ENCODE data around the gene TFDP1.
A peak's percentile ranks its signal among the peaks of the same experiment; 100 is the strongest.

Gene TFDP1

DNA sequence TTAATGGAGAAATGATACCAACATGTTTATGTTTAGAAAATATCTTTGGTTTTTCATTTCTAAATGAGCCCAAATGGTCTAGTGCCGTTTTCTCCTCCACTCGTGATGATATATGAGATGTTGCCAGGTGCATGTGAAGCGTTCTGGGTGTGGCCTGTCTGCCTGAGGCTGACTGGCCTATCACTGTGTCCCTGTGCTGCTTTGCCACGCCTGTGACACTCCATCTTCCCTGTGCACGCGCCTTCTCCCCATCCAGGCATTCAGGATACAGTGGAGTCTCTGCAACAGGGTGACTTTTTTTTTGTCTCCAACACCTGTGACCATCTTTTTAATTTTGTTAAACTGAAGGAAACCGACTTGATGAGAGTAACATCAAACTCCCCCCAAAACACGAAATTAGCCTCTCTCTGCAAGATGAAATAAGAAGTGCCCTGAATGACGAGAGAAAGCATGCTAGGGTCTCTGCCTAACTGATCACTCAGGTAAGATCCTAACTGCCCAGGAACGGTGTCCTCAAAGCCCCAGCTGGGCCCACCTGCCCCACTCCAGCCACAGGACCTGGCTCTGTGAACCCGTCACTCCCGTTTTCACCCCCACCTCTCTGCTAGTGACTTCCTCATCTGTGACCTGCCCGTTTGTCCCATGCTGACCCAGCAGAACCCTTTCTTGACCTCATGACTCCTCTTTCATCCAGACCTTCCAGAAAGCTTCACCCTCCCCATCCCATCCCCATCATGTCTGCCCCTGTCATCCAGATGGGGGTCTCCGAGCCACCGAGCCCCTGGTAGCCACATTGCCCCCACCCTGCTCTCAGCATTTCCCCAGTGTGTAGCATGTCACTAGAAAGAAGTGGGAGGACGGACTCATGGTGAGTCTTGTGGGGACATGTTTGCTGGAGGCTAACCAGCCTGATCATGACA is 33.2 kb upstream of the TFDP1 start:
- DNase-seq = peak; percentile 27

DNA sequence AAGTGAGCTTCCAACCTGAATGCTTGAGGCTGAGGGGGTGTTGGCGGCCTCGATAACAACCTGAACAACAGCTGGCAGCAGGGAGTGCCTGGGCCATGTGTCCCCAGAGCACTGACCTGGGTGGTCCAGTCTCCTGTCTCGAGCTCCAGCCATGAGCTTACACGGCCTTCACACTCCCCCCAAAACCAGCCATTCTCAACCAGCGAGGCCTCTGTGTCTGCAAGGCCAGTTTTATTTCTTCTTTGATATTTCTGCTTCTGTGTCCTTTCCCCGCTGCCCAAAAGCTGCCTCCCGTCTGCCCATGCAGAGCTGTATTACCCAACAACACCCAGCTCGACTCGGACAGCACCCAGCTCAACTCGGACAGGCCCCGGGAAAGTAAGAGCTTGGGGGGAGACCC is 32.5 kb upstream of the TFDP1 start:
- peak; percentile 22 for DNase-seq

DNA sequence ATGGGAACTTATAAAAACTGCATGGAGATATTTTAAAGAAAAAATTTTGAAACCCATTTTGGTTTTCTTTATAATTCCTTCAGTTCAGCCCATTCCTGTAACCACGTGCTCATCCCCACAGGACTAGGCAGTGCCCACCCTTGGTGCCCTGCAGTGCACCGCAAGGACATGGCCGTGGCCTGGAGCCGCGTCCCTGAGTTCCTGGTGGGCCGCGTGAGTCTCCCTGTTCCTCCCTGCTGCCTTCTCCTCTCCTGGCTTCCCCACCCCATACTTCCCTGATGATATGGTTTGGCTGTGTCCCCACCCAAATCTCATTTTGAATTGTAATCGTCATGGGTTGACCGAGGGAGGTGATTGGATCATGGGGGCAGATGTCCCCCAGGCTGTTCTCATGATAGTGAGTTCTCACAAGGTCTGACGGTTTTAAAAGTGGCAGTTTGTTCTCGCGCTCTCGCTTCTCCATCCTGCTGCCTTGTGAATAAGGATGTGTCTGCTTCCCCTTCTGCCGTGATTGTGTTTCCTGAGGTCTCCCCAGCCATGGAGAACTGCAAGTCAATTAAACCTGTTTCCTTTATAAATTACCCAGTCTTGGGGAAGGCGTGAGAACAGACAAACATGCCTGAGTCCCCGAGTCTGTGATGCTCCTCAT is 31.6 kb upstream of the TFDP1 start:
- peak; percentile 18 for DNase-seq

DNA sequence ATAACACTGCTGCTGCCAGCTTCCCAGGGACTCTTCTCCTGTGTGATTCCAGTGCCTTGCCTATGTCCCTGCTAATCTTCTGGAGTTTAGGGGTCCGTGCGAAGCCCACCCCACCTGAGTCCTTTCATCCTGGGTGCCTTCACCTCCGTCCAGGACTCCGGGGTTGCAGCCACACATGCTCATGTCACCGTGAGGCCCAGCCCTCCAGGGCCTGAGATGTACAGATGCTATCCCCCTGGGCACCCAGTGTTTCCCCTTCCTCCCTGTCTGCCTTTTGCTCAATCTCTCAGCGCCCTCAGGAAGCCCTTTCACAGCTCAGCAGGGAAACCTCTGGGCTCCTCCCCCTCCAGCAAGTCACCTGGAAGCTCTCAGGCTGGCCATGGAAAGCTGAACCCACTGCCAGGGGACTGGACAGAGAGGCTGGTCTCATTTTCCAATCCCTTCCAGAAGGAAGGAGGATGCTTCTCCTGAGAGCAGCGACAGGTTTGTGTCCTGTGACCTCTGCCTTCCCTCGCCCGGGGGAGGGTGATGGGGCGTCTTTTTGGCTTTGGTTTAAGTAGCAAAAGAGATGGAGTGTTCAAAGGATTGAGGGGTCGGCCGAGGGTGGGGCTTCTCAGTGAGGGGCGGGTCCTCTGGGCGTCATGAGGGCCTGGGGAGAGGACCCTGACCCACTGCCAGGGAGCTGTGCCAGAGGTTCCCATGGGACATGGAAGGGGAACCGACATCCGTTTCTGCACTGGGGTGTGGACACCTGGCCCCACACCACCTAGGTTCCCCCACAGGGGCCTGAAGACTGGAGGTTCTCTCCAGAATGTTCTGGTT is 30.8 kb upstream of the TFDP1 start:
- peak; percentile 46 for DNase-seq

DNA sequence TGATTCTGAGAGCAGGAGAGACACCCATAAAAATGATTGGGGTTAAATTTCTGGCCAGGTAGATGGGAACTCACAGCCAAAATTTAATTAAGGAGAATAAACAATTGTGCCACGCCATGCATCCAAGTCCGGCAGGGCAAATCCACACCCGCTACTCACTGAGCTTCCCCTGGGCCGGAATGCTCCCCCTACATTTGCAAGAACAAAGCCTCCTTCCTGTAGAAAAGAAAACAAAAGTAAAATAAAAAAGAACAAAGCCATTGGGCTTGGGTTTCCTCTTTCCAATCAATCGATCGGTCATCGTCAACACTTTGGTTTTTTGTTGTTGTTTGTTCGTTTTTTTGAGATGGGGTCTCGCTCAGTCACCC is 30.2 kb upstream of the TFDP1 start:
- no peak for DNase-seq

DNA sequence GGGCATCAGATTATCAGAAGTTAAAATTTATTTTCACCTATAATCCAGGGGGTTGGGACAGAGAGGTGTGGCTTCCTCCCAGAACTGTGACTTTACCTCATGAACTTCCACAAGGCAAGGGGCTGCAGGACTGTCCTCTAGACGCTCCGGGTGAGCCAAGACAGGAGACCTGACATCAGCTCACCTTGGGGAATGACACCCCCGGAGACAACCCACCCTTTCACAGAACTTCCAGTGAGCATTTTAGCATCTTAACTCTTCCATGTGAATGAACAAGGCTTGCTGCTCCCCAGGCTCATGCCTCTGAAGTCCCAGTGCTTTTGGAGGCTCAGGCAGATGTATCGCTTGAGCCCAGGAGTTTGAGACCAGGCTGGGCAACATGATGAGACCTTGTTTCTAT is 29.4 kb upstream of the TFDP1 start:
- DNase-seq = peak; percentile 35

DNA sequence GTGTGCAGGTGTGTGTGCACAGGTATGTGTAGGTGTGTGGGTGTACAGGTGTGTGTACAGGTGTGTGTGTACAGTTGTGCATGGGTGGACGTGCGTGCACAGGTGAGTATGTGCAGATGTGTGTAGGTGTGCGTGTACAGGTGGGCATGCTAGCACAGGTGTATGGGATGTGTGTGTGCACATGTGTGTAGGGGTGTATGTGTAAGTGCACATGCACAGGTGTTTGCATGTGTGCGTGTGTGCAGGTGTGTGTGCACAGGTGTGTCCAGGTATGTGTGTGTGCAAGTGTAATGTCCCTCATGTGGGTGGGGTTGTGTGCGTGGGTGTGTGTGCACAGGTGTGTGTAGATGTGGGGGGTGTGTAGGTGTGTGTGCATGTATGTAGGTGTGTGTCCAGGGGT is 27.5 kb upstream of the TFDP1 start:
- peak; percentile 41 for DNase-seq

DNA sequence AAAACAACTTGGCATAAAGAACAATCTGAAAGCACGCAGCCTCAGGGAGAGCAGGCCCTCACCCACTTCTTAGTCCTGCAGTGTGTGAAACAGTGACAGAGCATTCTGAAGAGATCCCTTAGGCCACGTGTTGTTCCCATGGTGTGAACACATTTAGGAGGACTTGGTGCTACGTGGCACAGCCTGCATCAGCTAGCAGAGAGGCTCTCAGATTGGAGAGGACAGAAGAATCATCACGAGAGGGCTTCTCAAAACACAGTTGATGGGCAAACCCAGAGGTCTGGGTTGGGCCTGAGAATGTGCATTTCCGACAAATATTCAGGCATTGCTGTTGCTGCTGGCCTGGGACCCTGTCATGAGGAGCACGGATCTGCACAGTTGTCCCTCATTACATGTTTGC is 26.1 kb upstream of the TFDP1 start:
- DNase-seq = peak; percentile 30

DNA sequence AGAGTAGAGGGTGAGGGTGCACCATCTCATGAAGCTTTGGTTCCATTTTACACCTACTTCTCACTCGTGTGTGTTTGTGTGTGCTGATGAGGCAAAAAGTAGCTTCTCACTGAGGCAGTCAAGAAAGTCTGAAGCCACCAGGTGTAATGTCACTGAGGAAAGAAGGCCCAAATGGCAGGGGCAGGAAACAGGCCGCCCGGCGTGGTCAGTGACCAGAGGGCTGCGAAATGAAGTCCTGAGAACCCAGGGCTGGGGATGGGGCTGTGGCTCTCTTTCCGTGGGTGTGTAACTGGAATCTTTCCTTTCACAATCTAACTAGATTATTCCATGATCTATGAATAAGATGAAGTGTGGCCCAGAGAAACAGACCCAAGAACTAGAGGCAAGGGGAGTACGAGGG is 25.5 kb upstream of the TFDP1 start:
- peak; percentile 36 for DNase-seq

DNA sequence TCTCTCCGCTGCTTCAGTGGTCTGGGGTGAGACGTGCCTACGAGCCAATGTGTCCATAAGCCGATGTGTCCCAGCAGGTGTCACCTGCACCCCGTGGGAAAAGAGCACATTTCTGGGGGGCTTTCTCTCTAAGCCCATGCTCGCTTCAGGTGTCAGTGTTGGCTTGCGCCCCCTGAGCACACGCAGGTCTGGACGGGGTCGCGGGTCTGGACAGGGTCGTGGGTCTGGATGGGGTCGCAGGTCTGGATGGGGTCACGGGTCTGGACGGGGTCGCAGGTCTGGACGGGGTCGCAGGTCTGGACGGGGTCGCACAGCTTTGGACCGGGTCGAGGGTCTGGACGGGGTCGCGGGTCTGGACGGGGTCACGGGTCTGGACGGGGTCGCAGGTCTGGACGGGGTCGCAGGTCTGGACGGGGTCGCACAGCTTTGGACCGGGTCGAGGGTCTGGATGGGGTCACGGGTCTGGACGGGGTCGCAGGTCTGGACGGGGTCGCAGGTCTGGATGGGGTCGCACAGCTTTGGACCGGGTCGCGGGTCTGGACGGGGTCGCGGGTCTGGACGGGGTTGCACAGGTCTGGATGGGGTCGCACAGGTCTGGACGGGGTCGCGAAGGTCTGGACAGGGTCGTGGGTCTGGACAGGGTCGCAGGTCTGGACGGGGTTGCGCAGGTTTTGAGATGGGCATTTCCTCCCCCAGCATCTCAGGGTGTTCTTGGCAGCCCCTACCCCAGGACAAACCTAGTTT is 24.5 kb upstream of the TFDP1 start:
- no peak for DNase-seq

DNA sequence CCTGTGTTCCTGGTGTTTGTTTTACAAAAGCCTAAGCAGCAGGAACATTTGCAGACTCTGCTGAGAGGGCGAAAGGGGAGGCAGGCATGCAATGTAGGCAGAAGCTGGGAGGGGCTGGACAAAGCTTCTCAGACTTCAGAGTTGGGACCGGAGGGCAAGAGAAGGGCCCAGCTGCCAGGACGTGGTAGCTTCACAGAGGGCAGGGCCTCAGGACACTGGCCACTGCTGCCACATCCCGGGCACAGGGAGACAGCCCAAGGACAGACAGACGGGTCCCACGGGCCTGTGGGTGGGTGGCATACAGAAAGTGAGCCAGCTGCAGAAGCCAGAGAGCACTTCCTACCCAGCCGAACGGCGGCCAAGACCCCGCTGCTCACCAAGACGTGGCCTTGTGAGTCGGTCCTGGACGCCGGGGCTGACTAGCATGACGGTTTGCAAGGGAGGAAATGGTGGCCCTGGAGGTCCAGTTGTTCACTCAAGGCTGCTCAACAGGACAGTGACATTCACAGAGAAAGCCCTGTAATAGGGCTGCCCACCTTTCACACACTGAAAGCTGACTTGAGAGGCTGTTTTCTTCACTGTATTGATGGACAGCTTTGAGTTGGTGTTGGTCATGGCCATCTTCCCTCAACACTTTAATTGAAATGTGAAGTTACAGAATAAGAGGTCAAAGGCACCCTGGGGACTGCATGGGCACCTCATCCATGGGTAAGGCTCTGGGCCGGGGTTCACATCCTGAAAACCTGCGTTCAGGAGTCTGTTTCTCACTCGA is 23.7 kb upstream of the TFDP1 start:
- DNase-seq = peak; percentile 49

DNA sequence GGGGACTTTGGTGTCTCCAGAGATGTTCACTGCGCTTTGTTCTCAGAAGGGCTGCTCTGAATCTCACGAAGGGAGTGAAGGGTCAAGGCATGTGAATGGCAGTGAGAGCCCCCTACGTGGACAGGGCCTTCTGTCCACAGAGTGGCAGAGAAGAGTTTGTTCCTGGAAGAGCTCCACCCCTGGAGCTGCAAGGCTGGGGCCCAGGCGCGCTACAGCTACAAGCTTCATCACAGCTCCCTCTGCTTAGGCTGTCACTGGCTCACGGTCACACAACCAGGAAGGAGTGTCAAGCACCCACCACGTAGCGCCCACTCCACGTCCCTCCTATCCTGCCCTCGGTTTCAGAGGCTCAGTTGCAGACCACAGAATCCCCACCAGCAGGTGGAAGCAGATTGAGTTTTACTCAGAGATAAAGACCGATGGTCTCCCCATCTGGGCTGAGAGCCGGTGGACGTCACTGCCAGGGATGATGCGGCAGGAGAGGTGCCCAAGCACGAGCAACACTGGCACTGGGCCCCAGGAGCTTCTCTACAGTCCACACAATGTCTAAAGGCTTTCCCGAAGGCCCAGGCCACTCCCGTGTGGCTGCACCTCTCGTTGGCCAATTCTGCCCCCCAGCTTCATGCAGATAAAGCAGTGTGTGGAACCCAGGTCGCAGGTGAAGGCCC is 23.0 kb upstream of the TFDP1 start:
- peak; percentile 38 for DNase-seq

DNA sequence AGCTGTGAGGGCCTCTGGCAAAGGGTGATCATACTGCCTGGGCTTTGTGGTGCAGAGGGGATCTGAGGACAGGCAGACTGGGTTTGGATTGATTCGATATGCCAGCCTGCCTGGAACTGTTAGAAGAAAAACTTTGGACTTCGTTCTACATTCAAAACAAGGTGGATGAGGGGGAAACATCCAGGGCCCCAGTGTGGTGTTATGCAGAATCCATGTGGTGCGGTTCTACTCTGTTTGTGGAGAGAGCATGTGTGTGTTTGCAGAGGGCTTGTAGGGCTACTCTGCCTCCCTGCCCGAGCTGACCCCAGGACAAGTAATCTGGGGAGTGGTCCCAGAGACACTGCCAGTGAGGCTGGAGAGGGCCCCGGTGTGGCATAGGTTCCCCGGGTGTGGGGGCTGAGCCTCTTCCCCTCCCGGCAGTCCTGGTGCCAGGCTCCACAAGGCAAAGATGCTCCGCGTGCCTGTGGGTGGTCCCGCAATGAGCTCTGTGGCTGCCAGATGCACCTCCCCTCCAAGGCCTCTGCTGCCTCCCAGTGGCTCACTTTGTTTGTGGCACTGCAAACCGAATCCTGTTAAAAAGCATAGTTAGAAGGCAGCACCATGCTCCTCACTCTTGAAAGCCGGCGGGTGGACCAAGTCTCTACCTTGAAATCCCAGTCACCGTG is 22.3 kb upstream of the TFDP1 start:
- DNase-seq = peak; percentile 91

DNA sequence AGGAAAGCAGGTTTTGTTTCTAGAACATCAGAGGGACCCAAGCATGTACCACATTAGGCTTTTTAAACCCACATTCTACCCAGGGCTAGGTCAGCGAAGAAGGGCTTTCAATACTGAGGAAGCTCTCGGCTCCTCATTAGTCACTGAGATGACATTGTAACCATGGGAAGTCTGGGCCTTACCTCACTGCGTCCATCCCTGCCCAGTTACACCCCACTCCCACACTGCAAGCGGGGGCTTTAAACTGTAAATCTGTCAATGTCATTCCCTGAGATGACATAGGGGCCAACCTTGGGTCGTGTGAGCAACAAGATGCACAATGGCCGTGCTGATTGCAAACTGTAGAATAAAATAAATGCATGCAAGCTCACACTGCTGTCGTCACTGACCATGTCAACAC is 21.7 kb upstream of the TFDP1 start:
- peak; percentile 22 for DNase-seq

DNA sequence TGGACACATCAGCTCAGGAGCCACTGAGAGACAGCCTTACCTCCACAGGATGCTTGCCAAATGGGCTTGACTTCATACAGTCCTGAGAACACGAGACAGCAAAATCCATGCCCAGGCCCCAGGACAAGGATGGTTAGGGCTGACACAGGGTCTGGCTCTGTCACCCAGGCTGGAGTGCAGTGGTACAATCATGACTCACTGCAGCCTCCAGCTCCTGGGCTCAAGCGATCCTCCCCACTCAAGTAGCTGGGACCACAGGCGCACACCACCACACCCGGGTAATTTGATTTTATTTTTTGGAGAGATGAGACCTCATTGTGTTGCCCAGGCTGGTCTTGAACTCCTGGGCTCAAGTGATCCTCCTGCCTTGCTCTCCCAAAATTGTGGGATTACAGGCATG is 21.0 kb upstream of the TFDP1 start:
- peak; percentile 51 for DNase-seq

DNA sequence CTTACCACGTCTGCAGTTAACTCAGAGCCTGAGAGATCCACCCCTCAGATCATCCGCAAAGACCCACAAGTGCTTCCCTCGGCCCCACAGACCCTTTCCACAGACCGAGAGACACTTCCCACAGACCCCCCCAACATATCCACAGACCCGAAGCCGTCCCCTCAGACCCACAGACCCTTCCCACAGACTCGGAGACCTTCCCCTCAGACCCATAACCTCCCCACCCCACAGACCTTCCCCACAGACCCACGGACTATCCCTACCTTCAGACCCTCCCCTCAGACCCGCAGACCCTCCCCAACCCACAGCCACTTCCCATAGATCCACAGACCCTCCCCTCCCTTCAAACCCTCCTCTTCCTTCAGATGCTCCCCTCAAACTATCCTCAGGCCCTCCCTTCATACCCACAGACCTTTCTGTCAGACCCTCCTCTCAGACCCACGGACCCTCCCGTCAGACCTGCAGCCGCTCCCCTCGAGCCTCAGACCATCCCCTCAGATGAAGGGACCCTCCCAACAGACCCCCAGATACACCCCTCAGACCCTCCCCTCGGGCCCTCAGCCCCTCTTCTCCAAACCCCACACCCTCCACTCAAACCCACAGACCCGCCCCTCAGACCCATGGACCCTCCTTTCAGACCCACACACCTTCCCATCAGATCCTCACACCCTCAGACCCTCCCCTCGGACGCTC is 20.1 kb upstream of the TFDP1 start:
- DNase-seq = peak; percentile 45

DNA sequence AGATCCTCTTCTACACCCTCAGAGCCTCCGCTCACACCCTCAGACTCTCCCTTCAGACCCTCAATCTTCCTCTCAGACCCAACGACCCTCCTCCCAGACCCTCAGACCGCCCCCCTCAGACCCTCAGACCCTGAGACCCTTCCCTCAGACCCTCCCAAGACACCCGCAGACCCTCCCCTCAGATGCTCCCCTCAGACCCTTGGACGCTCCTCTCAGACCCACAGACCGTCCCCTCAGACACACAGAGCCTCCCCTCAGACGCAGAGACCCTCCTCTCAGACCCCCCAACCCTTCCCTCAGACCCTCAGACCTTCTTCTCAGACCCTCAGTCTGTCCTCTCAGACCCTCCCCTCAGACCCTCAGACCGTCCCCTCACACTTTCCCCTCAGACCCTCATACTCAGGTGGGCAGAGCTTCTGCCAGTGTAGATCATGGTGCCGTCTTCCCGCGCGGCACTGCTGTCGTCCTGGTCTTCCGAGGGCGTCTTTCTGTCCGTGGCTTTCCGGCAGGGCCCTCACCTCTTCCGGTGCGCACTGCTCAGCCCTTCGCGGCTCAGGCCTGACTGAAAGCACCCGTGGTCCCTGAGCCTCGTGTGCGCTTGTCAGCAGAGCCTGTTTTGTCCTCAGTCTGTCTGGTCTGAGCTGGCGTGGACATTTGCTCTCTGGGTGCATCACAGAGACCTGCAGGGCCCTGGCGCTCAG is 18.9 kb upstream of the TFDP1 start:
- DNase-seq = peak; percentile 43

DNA sequence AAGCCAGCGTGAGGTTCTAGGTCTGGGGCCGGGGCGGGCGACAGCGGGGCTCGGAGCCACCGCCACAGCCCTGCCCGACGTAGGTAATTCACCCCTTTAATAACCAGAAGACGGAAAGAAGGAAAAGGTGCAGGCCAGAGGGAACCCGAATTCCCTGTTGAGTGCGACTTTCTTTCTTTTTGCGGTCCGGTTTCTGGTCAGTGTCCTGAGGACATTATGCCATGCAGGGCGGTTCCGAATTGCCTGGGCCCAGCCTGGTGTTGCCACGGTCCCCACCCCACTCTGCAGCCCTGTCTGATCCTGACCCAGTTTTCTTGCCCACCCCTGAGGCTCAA is 18.4 kb upstream of the TFDP1 start:
- no peak for DNase-seq

DNA sequence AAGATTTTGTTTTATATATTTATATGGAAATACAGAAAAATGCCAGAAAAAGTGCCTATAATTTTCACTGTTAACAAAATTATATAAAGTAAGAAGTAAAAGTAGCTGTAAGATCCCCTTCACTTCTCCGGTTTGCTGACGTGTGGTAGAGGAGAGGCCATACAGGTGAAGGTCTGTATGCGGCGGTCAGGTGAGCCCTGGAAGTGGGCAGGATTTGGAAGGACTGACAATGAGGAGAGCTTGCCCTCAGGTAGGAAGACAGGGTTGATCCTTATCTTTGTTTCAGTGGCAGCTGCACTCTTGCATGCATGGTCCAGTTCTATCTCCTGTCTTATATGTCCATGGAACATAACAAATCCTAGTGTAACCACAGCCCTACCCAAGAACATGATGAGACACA is 16.9 kb upstream of the TFDP1 start:
- peak; percentile 43 for DNase-seq

DNA sequence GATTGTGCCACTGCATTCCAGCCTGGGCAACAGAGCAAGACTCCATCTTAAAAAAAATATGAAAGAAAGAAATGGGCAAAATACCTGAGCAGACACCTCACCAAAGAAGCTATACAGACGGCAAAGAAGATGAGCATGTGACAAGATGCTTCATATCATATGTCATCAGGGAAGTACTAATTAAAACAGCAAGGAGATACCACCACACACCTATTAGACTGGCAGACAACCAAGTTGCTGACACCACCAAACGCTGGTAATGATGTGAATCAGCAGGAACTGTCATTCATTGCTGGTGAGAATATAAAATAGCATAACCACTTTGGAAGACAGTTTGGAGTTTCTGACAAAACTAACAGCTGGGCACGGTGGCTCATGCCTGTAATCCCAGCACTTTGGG is 11.5 kb upstream of the TFDP1 start:
- DNase-seq = no peak
